Stimulated activated CD8-positive, alpha-beta memory T cell treated with anti-CD3 and anti-CD28 coated beads, Interleukin-12 subunit alpha, Interleukin-12 subunit beta, amount 100 ng/mL, for 24 hours (primary cell): ENCODE measurements around the gene NUCB1.

Experiments used
- DNase-seq: peaks from one replicate; pipeline ENCODE4 v3.0.0-alpha.2; 2020; ENCODE audit errors: extremely low read depth

NUCB1 gene

GRCh38 chr19:48963371-48964204 lies 63.5 kb downstream of the NUCB1 start:
- DNase-seq: peak; percentile 51

- no peak for DNase-seq
Observed at GRCh38 chr19:48964205-48965039, 64.3 kb downstream of the NUCB1 start.

- peak; percentile 80 for DNase-seq
Observed at GRCh38 chr19:48965040-48965805, 65.1 kb downstream of the NUCB1 start, which contains the start of gene FTL. TSS of gene FTL (plus strand) at chr19:48965309. CDS start at chr19:48965508, 199 bp downstream.

GRCh38 chr19:48965806-48966540 lies 65.9 kb downstream of the NUCB1 start:
- peak; percentile 72 for DNase-seq

GRCh38 chr19:48966541-48967345 lies 66.6 kb downstream of the NUCB1 start:
- DNase-seq: no peak

- DNase-seq: no peak
Observed at GRCh38 chr19:48967346-48968178, 67.5 kb downstream of the NUCB1 start.

- no peak for DNase-seq
Observed at GRCh38 chr19:48968179-48968661, 68.1 kb downstream of the NUCB1 start.

GRCh38 chr19:48968813-48969218 lies 68.7 kb downstream of the NUCB1 start:
- no peak for DNase-seq

- no peak for DNase-seq
Observed at GRCh38 chr19:48969276-48970138, 69.4 kb downstream of the NUCB1 start.

GRCh38 chr19:48970139-48970766 lies 70.1 kb downstream of the NUCB1 start:
- DNase-seq: no peak

GRCh38 chr19:48970923-48971395 lies 70.8 kb downstream of the NUCB1 start:
- DNase-seq: peak; percentile 50
